Stomach smooth muscle (tissue), 2 donors: Measurements from ENCODE around the gene CCT6B.

ENCODE experiments used
- H3K27ac ChIP-seq: one replicate; pipeline ENCODE4 v1.7.0; 2013; ENCODE audit warnings: mild to moderate bottlenecking, low read length, inconsistent platforms
- H3K27me3 ChIP-seq, 2 donors: one replicate each; pipeline ENCODE4 v1.7.0; 2013; ENCODE audit warnings: low read length in 2 of 2; ENCODE audit not compliant: insufficient read depth in 2 of 2, control insufficient read depth in 1 of 2
- H3K36me3 ChIP-seq, 2 donors: one replicate each; pipeline ENCODE4 v1.7.0; 2013; ENCODE audit warnings: low read length in 2 of 2; ENCODE audit not compliant: control insufficient read depth in 2 of 2, insufficient read depth in 2 of 2
- H3K4me1 ChIP-seq: one replicate; pipeline ENCODE4 v1.7.0; 2013; ENCODE audit warnings: low read length; ENCODE audit not compliant: control insufficient read depth, insufficient read depth
- H3K4me3 ChIP-seq, 2 donors: one replicate each; pipeline ENCODE4 v1.7.0; 2013; ENCODE audit warnings: low read length in 2 of 2
- H3K9ac ChIP-seq, 2 donors: one replicate each; pipeline ENCODE4 v1.7.0; 2013; ENCODE audit warnings: low read length in 2 of 2, mild to moderate bottlenecking in 1 of 2
- H3K9me3 ChIP-seq, 2 donors: one replicate each; pipeline ENCODE4 v1.7.0; 2013; ENCODE audit warnings: low read length in 2 of 2; ENCODE audit not compliant: control insufficient read depth in 2 of 2
- donor health status: healthy.
- donor health status: Pancreatic carcinoma.

The CCT6B gene

DNA sequence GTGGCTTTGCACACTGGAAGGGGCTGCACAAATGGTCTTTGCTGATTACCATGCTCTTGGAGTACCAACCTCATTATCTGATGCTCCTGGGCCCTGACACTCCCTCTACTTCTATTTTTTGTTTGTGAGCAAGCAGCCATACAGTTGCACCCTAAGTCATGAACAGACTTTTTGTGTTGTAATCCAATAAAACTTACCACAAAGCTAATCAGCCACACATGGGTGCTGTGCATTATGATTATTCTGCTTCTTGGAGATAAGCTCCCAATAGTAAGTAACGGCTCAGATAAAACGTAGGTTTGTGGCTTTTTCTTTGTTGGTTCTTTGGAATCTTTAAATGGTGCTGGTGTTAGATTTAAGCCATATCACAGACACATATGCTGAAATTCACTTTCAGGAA, 76.2 kb downstream of the CCT6B start:
- Histone ChIP-seq H3K36me3 (no peaks in the 10 kb centered on the region), H3K4me1 (no peaks in the 10 kb centered on the region), H3K4me3 (no peak overlapping the region), H3K9me3 (peaks cover 0 to 4% of the 10 kb centered on the region in 2 donors), H3K9ac (no peak overlapping the region), H3K27me3 (peaks cover 4 to 17% of the 10 kb centered on the region in 2 donors), H3K27ac (no peak overlapping the region)

DNA sequence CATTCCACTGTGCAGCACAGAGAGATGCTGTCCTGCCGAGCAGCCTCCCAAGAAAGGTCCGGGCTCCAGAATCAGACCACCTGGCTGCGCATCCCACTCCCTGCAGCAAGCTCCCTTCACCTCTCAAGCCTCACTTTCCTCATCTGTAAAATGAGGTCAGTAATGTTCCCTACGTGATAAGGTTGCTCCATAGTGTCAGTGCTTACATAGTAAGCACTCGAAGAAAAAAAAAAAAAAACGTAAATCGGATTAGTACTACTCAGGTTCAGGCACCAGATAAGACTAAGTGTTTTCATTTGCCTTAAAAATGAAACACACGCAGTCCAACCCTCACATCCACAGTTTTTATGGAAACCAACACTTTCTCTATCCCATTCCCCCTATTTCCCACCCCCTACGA, 76.7 kb downstream of the CCT6B start:
- H3K27me3 ChIP-seq: peaks cover 4 to 14% of the 10 kb centered on the region in 2 donors

GRCh38 chr17:34883106-34884000, 77.9 kb downstream of the CCT6B start:
- H3K36me3 ChIP-seq: no peaks in the 10 kb centered on the region
- H3K9ac ChIP-seq: no peak overlapping the region

More for the DNA sequence above, 76.7 kb downstream of the CCT6B start:
- Histone ChIP-seq H3K9me3 (peaks cover 0 to 7% of the 10 kb centered on the region in 2 donors), H3K9ac (no peak overlapping the region), H3K27ac (no peak overlapping the region), H3K36me3 (no peaks in the 10 kb centered on the region), H3K4me1 (no peaks in the 10 kb centered on the region), H3K4me3 (no peak overlapping the region)

DNA sequence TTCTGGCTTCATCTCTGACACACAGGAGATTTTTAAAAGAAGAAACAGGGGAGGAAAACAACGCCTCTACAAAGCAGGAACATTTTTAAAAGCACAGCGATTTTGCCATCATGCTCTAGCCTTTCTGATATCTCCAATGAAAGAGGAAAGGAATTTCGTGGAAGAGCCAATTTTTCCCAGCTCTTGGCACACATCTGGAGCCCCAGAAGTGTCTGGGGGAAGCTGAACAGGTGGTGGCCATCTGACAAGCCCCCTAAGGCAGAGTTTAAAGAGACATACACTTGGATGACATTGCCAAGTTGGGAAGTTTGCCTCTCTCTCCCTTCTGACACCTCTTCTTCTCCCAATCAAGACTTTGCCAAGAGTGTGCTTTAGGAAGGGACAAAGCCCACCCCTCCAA, 82.1 kb downstream of the CCT6B start:
- Histone ChIP-seq H3K36me3 (no peaks in the 10 kb centered on the region), H3K27me3 (peaks cover 0 to 2% of the 10 kb centered on the region in 2 donors), H3K9ac (no peak overlapping the region), H3K27ac (no peak overlapping the region), H3K4me3 (no peak overlapping the region), H3K9me3 (peaks cover 0 to 7% of the 10 kb centered on the region in 2 donors), H3K4me1 (no peaks in the 10 kb centered on the region)

More at GRCh38 chr17:34883106-34884000, 77.9 kb downstream of the CCT6B start:
- no peak overlapping the region for H3K27ac ChIP-seq
- H3K9me3 ChIP-seq: peaks cover 0 to 7% of the 10 kb centered on the region in 2 donors
- H3K4me1 ChIP-seq: no peaks in the 10 kb centered on the region
- peaks cover 4 to 11% of the 10 kb centered on the region in 2 donors for H3K27me3 ChIP-seq
- H3K4me3 ChIP-seq: no peak overlapping the region
